HG03135 (cell line): Measurements from ENCODE around the gene NUP214.
A peak's percentile ranks its signal among the peaks of the same experiment; 100 is the strongest.

Experiments
- ATAC-seq: cut with Tn5 transposase; IDR thresholded peaks from one replicate; pipeline ENCODE4 v1.9.1; 2021; ENCODE audit warnings: mild to moderate bottlenecking, moderate library complexity; ENCODE audit not compliant: unreplicated experiment

Gene NUP214

DNA sequence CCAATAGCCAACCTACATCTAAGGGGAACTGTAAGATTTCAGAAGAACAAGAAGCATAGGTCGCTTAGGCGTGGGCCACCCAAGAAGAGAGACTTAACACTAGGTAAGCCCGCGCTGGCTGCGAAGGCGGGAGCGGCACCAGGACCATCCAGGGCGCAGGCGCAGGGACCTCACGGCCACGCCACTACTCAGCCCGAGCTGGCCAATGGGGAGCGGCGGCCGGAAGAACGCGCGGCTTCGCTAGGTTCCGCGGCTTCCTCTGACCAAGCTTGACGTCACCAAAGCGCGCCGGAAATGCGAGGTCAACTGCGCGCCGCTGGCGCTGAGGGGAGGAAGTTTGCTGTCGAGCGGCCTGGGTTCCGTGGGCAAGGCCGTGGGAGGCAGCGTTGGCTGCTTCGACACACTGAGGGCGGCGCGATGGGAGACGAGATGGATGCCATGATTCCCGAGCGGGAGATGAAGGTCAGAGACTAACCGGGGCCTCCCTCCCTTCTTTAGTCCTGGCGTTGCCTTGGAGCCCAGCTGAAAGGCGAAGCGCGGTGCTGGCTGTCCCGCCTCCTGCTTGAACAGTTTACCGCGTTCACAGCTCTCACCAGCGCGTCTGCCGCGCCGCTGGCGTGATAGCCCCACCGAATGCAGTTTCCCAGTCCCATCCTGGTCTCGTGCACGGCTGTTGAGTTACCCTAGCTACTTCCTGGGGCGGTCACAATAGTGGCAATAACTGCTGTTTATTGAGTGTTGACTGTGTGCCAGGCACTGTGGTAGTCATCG lies at the start of gene NUP214:
TSS of gene NUP214 (plus strand) at position 299 of the 771 bp plus-strand sequence. CDS start at position 418, 119 bp downstream.
- peak; percentile 96 for ATAC-seq

DNA sequence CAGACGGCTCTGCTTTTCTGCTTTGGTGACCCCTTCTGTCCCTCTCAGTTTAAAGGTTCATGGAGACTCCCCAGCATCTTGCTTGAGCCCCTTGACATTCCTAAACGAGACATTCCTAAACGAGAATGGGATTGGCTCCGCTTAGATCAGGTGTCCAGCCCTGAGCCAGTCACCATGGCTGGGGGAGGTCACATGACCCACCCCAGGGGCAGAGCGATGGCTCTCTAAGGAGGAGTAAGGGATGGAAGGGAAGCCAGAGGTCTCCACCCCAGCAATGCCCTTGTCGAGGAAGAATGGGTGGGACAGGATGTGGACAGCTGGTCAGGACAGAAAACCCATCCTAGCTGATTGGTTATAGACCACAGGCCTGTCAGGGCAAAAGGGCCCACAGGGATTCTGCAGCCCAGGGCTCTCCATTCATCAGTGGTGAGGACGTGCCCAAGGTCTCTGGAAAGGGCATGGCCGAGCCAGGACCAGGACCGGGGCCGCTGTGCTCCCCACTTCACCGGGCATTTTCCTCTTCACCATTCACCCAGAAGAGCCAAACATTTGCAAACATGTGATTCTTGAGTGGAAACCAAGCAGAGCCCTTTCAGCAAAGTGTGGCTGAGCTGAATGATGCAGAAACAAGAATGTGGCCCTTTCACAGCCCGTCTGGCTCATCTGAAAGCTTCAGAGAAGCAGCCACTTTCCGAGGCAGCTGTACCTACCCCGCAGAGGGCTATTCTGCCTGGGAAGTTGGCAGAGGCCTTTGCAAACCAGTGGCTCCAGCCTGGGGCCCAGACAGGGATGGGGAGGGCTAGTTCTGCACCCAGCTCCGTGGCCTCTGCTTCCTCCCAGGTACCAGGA lies 48.8 kb upstream of the NUP214 start:
- no peak for ATAC-seq

- no peak for ATAC-seq
Measured at GRCh38 chr9:131078427-131079366, 46.7 kb upstream of the NUP214 start.

GRCh38 chr9:131080589-131080988 lies 44.8 kb upstream of the NUP214 start:
- ATAC-seq = no peak

- ATAC-seq = no peak
Measured at GRCh38 chr9:131081868-131082267, 43.5 kb upstream of the NUP214 start.

- ATAC-seq = no peak
Measured at GRCh38 chr9:131082774-131083512, 42.4 kb upstream of the NUP214 start.

- ATAC-seq = no peak
Measured at GRCh38 chr9:131084661-131085369, 40.6 kb upstream of the NUP214 start.

DNA sequence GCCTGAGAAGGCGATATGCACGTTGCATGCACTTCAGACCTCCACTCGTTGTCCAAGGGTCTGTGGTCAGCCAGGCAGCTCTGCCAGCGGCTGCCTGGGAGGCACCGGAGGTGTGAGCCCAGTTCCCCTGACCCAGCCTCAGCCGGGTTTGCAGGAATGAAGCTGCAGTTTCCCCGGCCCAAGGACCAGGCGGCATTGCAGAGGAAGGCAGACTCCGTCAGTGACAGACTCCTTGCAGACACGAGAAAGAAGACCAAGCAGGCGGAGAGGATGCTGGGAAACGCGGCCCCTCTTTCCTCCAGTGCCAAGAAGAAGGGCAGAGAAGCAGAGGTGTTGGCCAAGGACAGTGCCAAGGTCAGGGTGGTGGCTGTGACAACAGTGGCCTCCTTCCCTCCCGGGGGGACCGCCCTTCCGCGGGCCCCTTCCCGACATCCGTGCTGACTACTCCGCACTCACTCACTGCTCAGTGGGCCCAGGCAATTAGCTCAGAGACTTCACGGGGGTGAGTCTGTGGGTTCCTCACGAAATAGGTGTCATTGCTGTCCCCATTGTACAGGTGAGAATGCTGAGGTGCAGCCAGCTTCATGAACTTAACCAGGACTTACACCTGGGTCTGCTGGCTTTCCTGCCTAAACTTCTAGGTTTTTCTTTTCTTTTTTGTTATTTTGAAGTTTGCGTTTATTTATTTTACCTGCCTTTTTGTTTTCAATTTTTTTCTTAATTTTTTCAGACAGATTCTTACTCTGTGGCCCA lies 39.8 kb upstream of the NUP214 start:
- ATAC-seq = no peak

DNA sequence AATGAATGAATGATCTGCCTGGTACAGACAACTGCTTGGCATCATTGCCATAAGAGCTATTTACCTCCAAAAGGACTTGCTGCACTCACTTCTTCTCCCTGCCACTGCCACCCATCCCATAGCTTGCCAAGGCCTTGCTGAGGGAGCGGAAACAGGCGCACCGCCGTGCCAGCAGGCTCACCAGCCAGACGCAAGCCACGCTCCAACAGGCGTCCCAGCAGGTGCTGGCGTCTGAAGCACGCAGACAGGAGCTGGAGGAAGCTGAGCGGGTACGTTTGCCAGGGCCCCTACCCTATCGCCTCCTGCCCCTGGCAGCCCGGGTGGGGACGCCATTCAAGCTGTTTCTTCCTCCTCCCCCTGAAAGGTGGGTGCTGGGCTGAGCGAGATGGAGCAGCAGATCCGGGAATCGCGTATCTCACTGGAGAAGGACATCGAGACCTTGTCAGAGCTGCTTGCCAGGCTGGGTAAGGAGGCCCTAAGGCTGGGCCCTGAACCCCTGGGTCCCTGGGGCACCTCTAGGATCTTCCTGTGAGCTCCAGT lies 38.0 kb upstream of the NUP214 start:
- ATAC-seq = no peak

DNA sequence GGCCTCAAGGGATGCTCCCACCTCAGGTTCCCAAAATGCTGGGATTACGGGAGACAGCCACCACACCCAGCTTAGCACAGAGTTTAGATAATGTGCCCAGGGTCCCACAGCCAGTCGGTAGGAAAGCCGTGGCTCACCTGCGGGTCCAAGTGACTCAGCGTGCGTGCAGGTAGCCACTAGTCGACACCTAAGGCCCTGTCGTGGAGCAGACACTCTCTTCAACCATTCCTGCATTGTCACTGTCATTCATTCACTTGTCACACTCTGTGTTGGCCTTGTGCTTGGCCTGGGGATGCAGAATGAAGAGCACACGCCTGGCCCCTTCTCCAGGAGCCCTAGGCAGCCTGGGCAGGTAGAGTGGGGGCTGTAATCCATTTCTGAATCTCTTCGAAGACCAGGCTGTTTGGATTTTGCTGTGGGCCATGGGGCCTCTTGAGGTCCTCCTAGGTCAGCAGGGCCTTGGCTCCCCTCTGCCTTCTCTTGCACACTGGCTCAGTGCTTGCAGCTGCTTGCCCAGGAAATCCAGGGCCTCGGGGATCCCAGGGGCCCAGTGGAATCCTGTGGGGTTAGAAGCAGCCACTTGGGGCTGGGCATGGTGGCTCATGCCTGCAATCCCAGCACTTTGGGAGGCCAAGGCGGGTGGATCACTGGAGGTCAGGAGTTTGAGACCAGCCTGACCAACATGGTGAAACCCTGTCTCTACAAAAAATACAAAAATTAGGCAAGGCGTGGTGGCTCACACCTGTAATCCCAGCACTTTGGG lies 35.2 kb upstream of the NUP214 start:
- no peak for ATAC-seq

GRCh38 chr9:131091352-131091992 lies 33.9 kb upstream of the NUP214 start:
- ATAC-seq = no peak

DNA sequence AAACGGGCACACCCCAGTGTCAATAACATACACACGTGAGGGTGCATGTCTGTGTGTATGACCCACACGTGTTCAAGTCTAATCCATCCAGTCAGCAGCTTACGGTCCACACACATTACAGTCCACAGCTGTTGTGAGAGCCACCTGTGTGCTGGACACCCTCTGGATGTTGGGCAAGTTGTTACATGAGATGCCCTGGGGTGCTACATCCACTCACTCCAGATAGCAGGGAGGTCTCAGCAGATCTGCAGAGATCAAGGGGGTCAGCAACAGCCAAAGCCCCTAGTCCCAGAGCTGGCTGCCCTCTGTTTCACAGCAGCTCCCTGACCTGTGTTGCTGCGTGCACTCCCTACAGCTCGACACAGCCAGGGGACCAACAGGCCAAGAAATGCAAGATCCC lies 33.4 kb upstream of the NUP214 start:
- no peak for ATAC-seq

DNA sequence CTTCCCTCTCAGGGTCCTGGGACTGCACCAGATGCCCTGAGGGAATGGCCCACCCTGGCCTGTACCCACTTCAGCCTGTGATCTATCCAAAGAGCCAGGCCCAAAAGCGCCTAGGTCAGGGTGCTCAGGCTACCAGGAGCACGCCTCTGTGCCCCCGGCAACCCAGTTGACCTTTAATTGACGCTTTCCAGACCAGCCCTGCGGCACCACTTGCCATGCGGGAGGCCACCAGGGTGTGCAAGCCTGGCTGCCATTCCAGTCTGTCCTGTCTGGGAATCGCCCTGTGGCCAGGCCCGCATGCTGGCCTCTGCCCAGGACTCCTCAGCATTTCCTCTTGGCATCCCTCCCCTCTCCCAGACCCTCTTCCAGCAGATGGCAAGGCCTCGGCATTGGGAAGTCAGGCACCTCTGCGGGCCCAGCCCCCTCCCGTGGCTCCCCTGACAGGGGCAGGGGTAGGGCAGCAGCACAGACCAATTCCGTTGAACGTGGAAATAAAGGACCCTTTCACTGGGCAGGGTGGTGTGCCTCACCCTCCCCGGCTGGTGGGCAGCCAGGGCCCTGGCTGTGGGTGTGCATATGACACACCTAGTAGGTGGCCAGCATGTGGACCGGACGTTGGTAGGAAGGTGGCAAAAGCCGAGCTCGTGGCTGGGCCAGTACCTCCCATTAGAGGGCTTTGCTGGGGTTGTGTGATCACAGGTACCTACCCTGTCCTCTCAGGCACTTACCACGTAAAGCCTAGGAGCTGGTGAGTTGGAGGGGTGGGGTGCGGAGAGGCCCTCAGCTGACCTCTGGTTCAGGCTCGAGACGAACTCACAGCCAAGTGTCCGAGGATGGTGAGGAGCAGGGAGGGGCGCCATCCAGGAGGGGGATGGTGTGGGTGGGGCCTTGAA lies 32.6 kb upstream of the NUP214 start:
- ATAC-seq = no peak

- no peak for ATAC-seq
Measured at GRCh38 chr9:131094015-131094414, 31.4 kb upstream of the NUP214 start.

DNA sequence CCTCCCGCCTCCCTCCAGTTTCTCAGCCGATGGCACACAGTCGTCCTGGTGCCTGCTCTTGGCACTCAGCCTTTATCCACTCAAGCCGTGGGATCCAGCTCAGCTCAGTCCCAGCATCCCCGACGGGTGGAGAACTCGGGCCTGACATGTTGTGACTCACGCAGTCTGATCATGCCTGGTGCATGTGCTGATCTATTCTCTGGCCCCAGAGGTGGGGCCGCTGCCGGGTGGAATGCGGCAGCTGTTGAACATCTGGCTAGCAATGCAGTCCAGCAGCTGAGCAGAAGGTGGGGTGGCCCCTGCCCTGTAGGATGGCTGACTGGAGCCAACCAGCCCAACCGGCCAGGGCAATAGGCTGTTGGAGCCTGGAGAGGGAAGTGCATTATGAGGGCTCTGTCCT lies 30.8 kb upstream of the NUP214 start:
- ATAC-seq = no peak

DNA sequence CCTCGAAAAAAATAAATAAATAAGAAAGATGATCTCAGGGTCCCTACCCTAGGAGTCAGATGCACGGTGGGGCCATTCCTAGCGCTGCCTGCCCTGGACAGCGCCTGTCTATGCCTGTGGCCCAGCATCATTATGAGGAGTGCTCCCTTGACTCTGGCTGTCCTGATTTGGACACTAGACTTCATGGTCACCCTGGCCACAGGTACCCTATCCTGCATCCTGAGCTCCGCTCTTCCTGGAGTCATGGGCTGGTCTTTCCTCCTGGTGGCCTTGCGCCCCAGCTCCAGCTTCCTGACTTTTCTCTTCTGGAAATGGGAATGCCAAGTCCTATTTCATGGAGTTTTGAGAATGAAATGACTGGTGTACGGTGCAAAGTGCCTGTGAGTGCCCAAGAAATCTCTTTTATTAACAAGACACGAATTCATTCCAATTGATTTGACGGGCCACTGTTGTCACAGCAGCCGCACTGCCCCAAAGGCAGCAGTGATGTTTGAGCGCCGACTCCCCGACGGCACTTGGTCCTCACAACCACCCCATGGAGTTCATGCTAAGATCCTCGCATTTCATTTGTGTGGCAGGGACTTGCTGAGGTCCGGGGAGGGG lies 29.6 kb upstream of the NUP214 start:
- ATAC-seq = no peak
